IMR-90 (cell line): ENCODE data around the gene UMOD. TPM values are rescaled to one million over a fixed set of nuclear protein-coding genes. Genes with fewer than 3 reads are reported as not detected.

Source experiments
- ATAC-seq: fragments of 200-7000 bp; cut with Tn5 transposase; 2 replicates; pipeline ENCODE4 v1.9.1; 2020; ENCODE audit warnings: low read depth, mild to moderate bottlenecking, moderate library complexity
- BruUV-seq: library from RNA; stranded (reverse); fragments of 400-500 nt; replicated peaks from 2 replicates; lab custom pipeline; 2021; lab: Mats Ljungman, UMichigan
- CTCF ChIA-PET: fragments of 300-600 bp; formaldehyde crosslinking; extraction: SDS; loops from one replicate; lab custom pipeline; 2021; ENCODE audit warnings: antibody characterized with exemption; lab: Yijun Ruan, JAX
- POLR2A ChIA-PET: fragments of 300-600 bp; sonication (Branson Sonifier 250); formaldehyde crosslinking; loops from one replicate; lab custom pipeline; 2022; ENCODE audit warnings: antibody characterized with exemption; ENCODE audit not compliant: unreplicated experiment; lab: Charles Lee
- DNase-seq: peaks from one replicate; pipeline ENCODE4 v3.0.0; 2013
- H2AFZ ChIP-seq: replicated peaks from 2 replicates; pipeline ENCODE3; 2013; ENCODE audit warnings: low read length, mild to moderate bottlenecking; ENCODE audit not compliant: poor library complexity
- H2AK5ac ChIP-seq: 2 replicates; pipeline ENCODE4 v1.6.1; 2013; ENCODE audit warnings: low read depth, low read length, inconsistent platforms
- H2AK9ac ChIP-seq: replicated peaks from 2 replicates; pipeline ENCODE3; 2013; ENCODE audit warnings: mild to moderate bottlenecking, low read depth, low read length, moderate library complexity; ENCODE audit not compliant: poor library complexity
- H2BK120ac ChIP-seq: 2 replicates; pipeline ENCODE4 v1.6.1; 2013; ENCODE audit warnings: low read depth, low read length, inconsistent platforms
- H2BK15ac ChIP-seq: 3 replicates; pipeline ENCODE4 v1.6.1; 2013; ENCODE audit warnings: low read depth, low read length, inconsistent platforms
- H2BK20ac ChIP-seq: 2 replicates; pipeline ENCODE4 v1.6.1; 2013; ENCODE audit warnings: low read depth, mild to moderate bottlenecking, inconsistent platforms, low read length, moderate library complexity
- H2BK5ac ChIP-seq: 2 replicates; pipeline ENCODE4 v1.6.1; 2013; ENCODE audit warnings: mild to moderate bottlenecking, low read depth, low read length, inconsistent platforms; ENCODE audit not compliant: poor library complexity, severe bottlenecking
- H3K14ac ChIP-seq: replicated peaks from 2 replicates; pipeline ENCODE4 v1.6.1; 2013; ENCODE audit warnings: low read depth, low read length, inconsistent platforms
- H3K18ac ChIP-seq: 2 replicates; pipeline ENCODE4 v1.6.1; 2013; ENCODE audit warnings: low read depth, low read length, control low read depth
- H3K23ac ChIP-seq: 2 replicates; pipeline ENCODE4 v1.6.1; 2013; ENCODE audit warnings: low read depth, low read length, inconsistent platforms
- H3K27ac ChIP-seq: 2 replicates; pipeline ENCODE4 v1.5.1; 2013; ENCODE audit warnings: mild to moderate bottlenecking, control low read depth, low read length; ENCODE audit not compliant: insufficient read depth
- H3K27me3 ChIP-seq: 2 replicates; pipeline ENCODE4 v1.6.1; 2013; ENCODE audit warnings: low read length; ENCODE audit not compliant: control insufficient read depth, insufficient read depth
- H3K36me3 ChIP-seq: 2 replicates; pipeline ENCODE4 v1.6.1; 2013; ENCODE audit warnings: low read length, mixed read lengths; ENCODE audit not compliant: control insufficient read depth, insufficient read depth
- H3K4ac ChIP-seq: 2 replicates; pipeline ENCODE4 v1.6.1; 2013; ENCODE audit warnings: low read depth, low read length, inconsistent platforms
- H3K4me1 ChIP-seq: 2 replicates; pipeline ENCODE4 v1.6.1; 2013; ENCODE audit warnings: low read length, mixed read lengths; ENCODE audit not compliant: control insufficient read depth, insufficient read depth
- H3K4me2 ChIP-seq: 2 replicates; pipeline ENCODE4 v1.6.1; 2013; ENCODE audit warnings: low read depth, mild to moderate bottlenecking, control low read depth, low read length, moderate library complexity
- H3K4me3 ChIP-seq: 2 replicates; pipeline ENCODE4 v1.5.1; 2013; ENCODE audit warnings: low read depth, mild to moderate bottlenecking, control low read depth, low read length, moderate library complexity; ENCODE audit not compliant: insufficient read depth
- H3K56ac ChIP-seq: 2 replicates; pipeline ENCODE4 v1.6.1; 2013; ENCODE audit warnings: low read length, inconsistent platforms; ENCODE audit not compliant: insufficient read depth; ENCODE audit errors: extremely low read depth
- H3K79me1 ChIP-seq, 2 experiments: 2 replicates each; pipeline ENCODE4 v1.6.1; 2013; ENCODE audit warnings: low read length in 2 of 2, inconsistent platforms in 1 of 2, low read depth in 1 of 2
- H3K9ac ChIP-seq: 2 replicates; pipeline ENCODE4 v1.6.1; 2013; ENCODE audit warnings: low read depth, low read length, control low read depth
- H3K9me1 ChIP-seq: 2 replicates; pipeline ENCODE4 v1.6.1; 2013; ENCODE audit warnings: low read length, inconsistent platforms; ENCODE audit not compliant: insufficient read depth
- H3K9me3 ChIP-seq: 2 replicates; pipeline ENCODE4 v1.6.1; 2013; ENCODE audit warnings: low read length; ENCODE audit not compliant: control insufficient read depth, insufficient read depth
- H4K20me1 ChIP-seq: 2 replicates; pipeline ENCODE4 v1.6.1; 2013; ENCODE audit warnings: low read length, inconsistent platforms; ENCODE audit not compliant: insufficient read depth
- H4K5ac ChIP-seq: 2 replicates; pipeline ENCODE4 v1.6.1; 2013; ENCODE audit warnings: mild to moderate bottlenecking, low read depth, low read length, control low read depth
- H4K8ac ChIP-seq, 2 experiments: 2 replicates each; pipeline ENCODE4 v1.6.1; 2013; ENCODE audit warnings: low read depth in 2 of 2, low read length in 2 of 2, control low read depth in 1 of 2, inconsistent platforms in 1 of 2
- H4K91ac ChIP-seq: 2 replicates; pipeline ENCODE4 v1.6.1; 2013; ENCODE audit warnings: low read depth, low read length, inconsistent platforms; ENCODE audit not compliant: insufficient read depth
- BHLHE40 ChIP-seq: fragments of 150-350 bp; IDR thresholded peaks from 2 replicates; pipeline ENCODE4 v1.6.1; 2016; ENCODE audit warnings: mild to moderate bottlenecking, low read depth, low read length
- CEBPB ChIP-seq: IDR thresholded peaks from 2 replicates; pipeline ENCODE4 v1.6.1; 2012; ENCODE audit warnings: low read depth, low read length, improper control_type of control experiment
- CHD1 ChIP-seq: IDR thresholded peaks from 2 replicates; pipeline ENCODE4 v1.6.1; 2012; ENCODE audit warnings: low read depth, low read length, improper control_type of control experiment
- CTCF ChIP-seq: conservative IDR thresholded peaks from 2 replicates; pipeline ENCODE4 v1.5.1; 2012; ENCODE audit warnings: mild to moderate bottlenecking, low read depth, low read length, improper control_type of control experiment
- ELK1 ChIP-seq: fragments of 150-350 bp; IDR thresholded peaks from 2 replicates; pipeline ENCODE4 v1.6.1; 2016; ENCODE audit warnings: low read depth, mild to moderate bottlenecking, low read length, moderate library complexity, borderline replicate concordance
- FOS ChIP-seq: fragments of 150-350 bp; IDR thresholded peaks from 2 replicates; pipeline ENCODE4 v1.6.1; 2016; ENCODE audit warnings: low read depth, low read length
- MAFK ChIP-seq: IDR thresholded peaks from 2 replicates; pipeline ENCODE4 v1.6.1; 2012; ENCODE audit warnings: low read depth, low read length, improper control_type of control experiment
- MAZ ChIP-seq: IDR thresholded peaks from 2 replicates; pipeline ENCODE4 v1.6.1; 2012; ENCODE audit warnings: low read depth, mild to moderate bottlenecking, low read length, improper control_type of control experiment, moderate library complexity, borderline replicate concordance
- MXI1 ChIP-seq: IDR thresholded peaks from 2 replicates; pipeline ENCODE4 v1.6.1; 2012; ENCODE audit warnings: low read depth, mild to moderate bottlenecking, low read length, moderate library complexity, borderline replicate concordance
- NFE2L2 ChIP-seq: fragments of 150-350 bp; IDR thresholded peaks from 2 replicates; pipeline ENCODE4 v1.6.1; 2016; ENCODE audit warnings: low read depth, mild to moderate bottlenecking, low read length
- POLR2A ChIP-seq: IDR thresholded peaks from 2 replicates; pipeline ENCODE4 v1.6.1; 2012; ENCODE audit warnings: mild to moderate bottlenecking, low read depth, low read length
- RAD21 ChIP-seq: IDR thresholded peaks from 2 replicates; pipeline ENCODE4 v1.6.1; 2012; ENCODE audit warnings: low read length, improper control_type of control experiment
- RCOR1 ChIP-seq: IDR thresholded peaks from 2 replicates; pipeline ENCODE4 v1.6.1; 2012; ENCODE audit warnings: mild to moderate bottlenecking, low read length, improper control_type of control experiment; ENCODE audit not compliant: insufficient replicate concordance
- RFX5 ChIP-seq: IDR thresholded peaks from 2 replicates; pipeline ENCODE4 v1.8.0; 2012; ENCODE audit warnings: low read depth, mild to moderate bottlenecking, low read length, moderate library complexity
- SMC3 ChIP-seq: fragments of 150-350 bp; IDR thresholded peaks from 2 replicates; pipeline ENCODE4 v1.6.1; 2016; ENCODE audit warnings: low read depth, mild to moderate bottlenecking, antibody characterized with exemption, low read length, moderate library complexity
- USF2 ChIP-seq: fragments of 150-350 bp; IDR thresholded peaks from 2 replicates; pipeline ENCODE4 v1.6.1; 2017; ENCODE audit warnings: mild to moderate bottlenecking, antibody characterized with exemption, low read length, low read depth
- WGBS, 2 experiments: methylation state at CpG; one replicate each; pipeline versions ENCODE4 v1.1.5 to v1.1.7; 2013; ENCODE audit warnings: missing lambda C conversion rate in 2 of 2; ENCODE audit not compliant: insufficient read length in 1 of 2; ENCODE audit errors: extremely low coverage in 2 of 2; 5-methylcytosine and 5-hydroxymethylcytosine counted together
- dilution Hi-C: fragments of 300-500 bp; cut with HindIII; formaldehyde crosslinking; loops from one replicate; pipeline ENCODE4 v1.14.3; 2018; ENCODE audit warnings: low sequenced_read_pairs; ENCODE audit not compliant: unreplicated experiment
- in situ Hi-C: fragments of 300-500 bp; cut with MboI; formaldehyde crosslinking; loops from 3 replicates; pipeline ENCODE4 v1.14.3; 2019; ENCODE audit warnings: low sequenced_read_pairs, inconsistent platforms, mixed read lengths
- intact Hi-C: fragments of 100-400 bp; cut with micrococcal nuclease; formaldehyde crosslinking; loops from 2 replicates; pipeline ENCODE4 v1.10.0; 2022
- polyA plus RNA-seq, 3 experiments: library from polyadenylated mRNA; depleted of rRNA; stranded (reverse); fragments of >200 nt; gene quantifications; 2 replicates each; pipeline ENCODE4 v1.2.3, GENCODE V29; 2012; ENCODE audit warnings: low replicate concordance in 1 of 3
- total RNA-seq: library from RNA; depleted of rRNA; stranded (reverse); fragments of >200 nt; gene quantifications from 2 replicates; pipeline ENCODE4 v1.2.3, GENCODE V29; 2012

UMOD gene
- total and polyA plus RNA-seq, 2 of the 4 experiments (the other 2 are of a cell fraction) = not detected

GRCh38 chr16:20401066-20401465 lies 48.6 kb upstream of the UMOD start:
- Histone ChIP-seq H3K9ac (no peak overlapping the region), H2BK5ac (no peak overlapping the region), H3K9me1 (no peaks in the 10 kb centered on the region), H3K23ac (no peak overlapping the region), H3K18ac (no peak overlapping the region), H2AK9ac (no peak overlapping the region), H4K8ac (no peak overlapping the region), H3K4me1 (no peaks in the 10 kb centered on the region), H3K79me1 (no peaks in the 10 kb centered on the region), H2AFZ (no peak overlapping the region), H3K4ac (no peak overlapping the region), H3K27ac (no peak overlapping the region), H3K4me2 (no peak overlapping the region), H3K9me3 (peaks cover 10% of the 10 kb centered on the region; the same call in 1 of the 2 replicates), H2BK20ac (no peak overlapping the region), H4K20me1 (no peaks in the 10 kb centered on the region), H2BK120ac (no peak overlapping the region), H4K5ac (no peak overlapping the region), H2BK15ac (no peak overlapping the region), H3K27me3 (no peaks in the 10 kb centered on the region), H2AK5ac (no peak overlapping the region), H3K4me3 (no peak overlapping the region), H4K91ac (no peak overlapping the region), H3K56ac (no peak overlapping the region), H3K14ac (no peak overlapping the region), H3K36me3 (no peaks in the 10 kb centered on the region)
- ChIA-PET POLR2A (no interaction called here), CTCF (no interaction called here)
- dilution Hi-C loops (no loop called here), in situ Hi-C loops (no loop called here), intact Hi-C loops (no loop called here)
- ATAC-seq = no peak
- BruUV-seq = no TSS peak
- DNase-seq = no peak
- WGBS, 2 experiments = no CpG with 5 or more reads among the region's 2 CpGs
- TF ChIP-seq MAFK = no peak
- TF ChIP-seq USF2 = no peak
- no peak for TF ChIP-seq RCOR1
- TF ChIP-seq POLR2A = no peak
- TF ChIP-seq RAD21 = no peak
- no peak for TF ChIP-seq CHD1
- TF ChIP-seq ELK1 = no peak
- TF ChIP-seq CEBPB = no peak
- no peak for TF ChIP-seq CTCF
- no peak for TF ChIP-seq BHLHE40
- no peak for TF ChIP-seq RFX5
- TF ChIP-seq MXI1 = no peak
- no peak for TF ChIP-seq FOS
- no peak for TF ChIP-seq MAZ
- TF ChIP-seq SMC3 = no peak
- TF ChIP-seq NFE2L2 = no peak
